Endothelial cell of umbilical vein (primary cell): ENCODE data around the gene IL16. TPM values are rescaled to one million over a fixed set of nuclear protein-coding genes. Genes with fewer than 3 reads are reported as not detected.

Experiments
- BruUV-seq: library from RNA; stranded (reverse); fragments of 400-500 nt; replicated peaks from 2 replicates; lab custom pipeline; 2021; lab: Mats Ljungman, UMichigan
- CTCF ChIA-PET: fragments of 300-600, 350-600 bp; sonication (Branson Sonifier 250); formaldehyde crosslinking; loops from one replicate; lab custom pipeline; 2021; ENCODE audit warnings: antibody characterized with exemption, inconsistent platforms; lab: Charles Lee
- POLR2A ChIA-PET: fragments of 300-600, 350-600 bp; sonication (Branson Sonifier 250); formaldehyde crosslinking; loops from one replicate; lab custom pipeline; 2021; ENCODE audit warnings: antibody characterized with exemption, inconsistent platforms; lab: Charles Lee
- DNase-seq: peaks from one replicate; pipeline ENCODE4 v3.0.0-alpha.2; 2011; ENCODE audit warnings: low read depth, low spot score
- FAIRE-seq: peaks from 2 replicates; lab custom pipeline; 2011; peaks lifted over from hg19 to GRCh38; lab: Jason Lieb, UNC
- H2AFZ ChIP-seq: 2 replicates; pipeline ENCODE4 v1.6.0; 2012; ENCODE audit warnings: low read depth, low read length, control low read depth, inconsistent platforms
- H3K27ac ChIP-seq: 2 replicates; pipeline ENCODE4 v1.5.1; 2011; ENCODE audit warnings: low read depth, mild to moderate bottlenecking, control low read depth, low read length, moderate library complexity; ENCODE audit not compliant: insufficient read depth
- H3K27me3 ChIP-seq, 2 experiments: 2 replicates each; pipeline versions ENCODE4 v1.6.0 to v1.6.1; 2011; ENCODE audit warnings: low read length in 2 of 2, mixed read lengths in 1 of 2; ENCODE audit not compliant: control insufficient read depth in 2 of 2, insufficient read depth in 2 of 2
- H3K36me3 ChIP-seq, 2 experiments: 2 replicates in 1 of 2; 3 replicates in 1 of 2; pipeline ENCODE4 v1.5.1; 2011; ENCODE audit warnings: low read length in 2 of 2, mild to moderate bottlenecking in 1 of 2, moderate library complexity in 1 of 2; ENCODE audit not compliant: control insufficient read depth in 2 of 2, insufficient read depth in 2 of 2; ENCODE audit errors: extremely low read depth in 1 of 2
- H3K4me1 ChIP-seq: 3 replicates; pipeline ENCODE4 v1.5.1; 2011; ENCODE audit warnings: mild to moderate bottlenecking, low read length; ENCODE audit not compliant: control insufficient read depth, insufficient read depth; ENCODE audit errors: extremely low read depth
- H3K4me2 ChIP-seq: 2 replicates; pipeline ENCODE4 v1.6.1; 2011; ENCODE audit warnings: low read length, control low read depth, mixed read lengths; ENCODE audit not compliant: insufficient read depth
- H3K4me3 ChIP-seq, 3 experiments: fragments of 200-600 bp in 1 of 3; sonication (generic), shearing (Covaris generic) in 1 of 3; replicated peaks in 1 of 3; 2 replicates each; pipeline ENCODE4 v1.5.1; 2011 to 2016; ENCODE audit warnings: control low read depth in 3 of 3, low read length in 3 of 3, mild to moderate bottlenecking in 2 of 3, inconsistent platforms in 1 of 3, low read depth in 1 of 3, moderate library complexity in 1 of 3; ENCODE audit not compliant: insufficient read depth in 1 of 3
- H3K79me2 ChIP-seq: 2 replicates; pipeline ENCODE4 v1.6.0; 2012; ENCODE audit warnings: low read length, inconsistent platforms; ENCODE audit not compliant: control insufficient read depth, insufficient read depth
- H3K9ac ChIP-seq: replicated peaks from 2 replicates; pipeline ENCODE3; 2011; ENCODE audit warnings: low read length, control low read depth; ENCODE audit not compliant: insufficient read depth; ENCODE audit errors: extremely low read depth
- H3K9me1 ChIP-seq: replicated peaks from 3 replicates; pipeline ENCODE4 v1.6.0; 2011; ENCODE audit warnings: mild to moderate bottlenecking, low read length; ENCODE audit not compliant: control insufficient read depth, insufficient read depth; ENCODE audit errors: extremely low read depth
- H3K9me3 ChIP-seq: replicated peaks from 2 replicates; pipeline ENCODE4 v1.5.1; 2012; ENCODE audit warnings: low read length, inconsistent platforms; ENCODE audit not compliant: control insufficient read depth, insufficient read depth
- H4K20me1 ChIP-seq: replicated peaks from 2 replicates; pipeline ENCODE3; 2011; ENCODE audit warnings: mild to moderate bottlenecking, low read length; ENCODE audit not compliant: control insufficient read depth, insufficient read depth; ENCODE audit errors: extremely low read depth
- EZH2 ChIP-seq: IDR thresholded peaks from 2 replicates; pipeline ENCODE4 v1.6.1; 2012; ENCODE audit warnings: borderline replicate concordance, low read depth, mild to moderate bottlenecking, moderate library complexity, low read length, inconsistent platforms; ENCODE audit not compliant: severe bottlenecking
- FOS ChIP-seq: IDR thresholded peaks from 2 replicates; pipeline ENCODE4 v1.6.1; 2011; ENCODE audit warnings: mild to moderate bottlenecking, low read length, moderate library complexity, borderline replicate concordance; ENCODE audit not compliant: insufficient read depth
- GATA2 ChIP-seq: IDR thresholded peaks from 2 replicates; pipeline ENCODE4 v1.7.0; 2011; ENCODE audit warnings: low read depth, mild to moderate bottlenecking, moderate library complexity, mixed read lengths, low read length; ENCODE audit not compliant: insufficient read length, insufficient read depth
- JUN ChIP-seq: IDR thresholded peaks from 2 replicates; pipeline ENCODE4 v1.6.1; 2011; ENCODE audit warnings: borderline replicate concordance, low read depth; ENCODE audit not compliant: insufficient read length, insufficient read depth
- MYC ChIP-seq: IDR thresholded peaks from one replicate; pipeline ENCODE4 v1.6.1; 2011; ENCODE audit warnings: mild to moderate bottlenecking, low read depth, low read length
- POLR2A ChIP-seq: IDR thresholded peaks from 2 replicates; pipeline ENCODE4 v1.6.1; 2012; ENCODE audit warnings: low read depth, mild to moderate bottlenecking, control low read depth, low read length
- POLR2AphosphoS5 ChIP-seq: IDR thresholded peaks from 2 replicates; pipeline ENCODE4 v1.6.1; 2012; ENCODE audit warnings: low read depth, mild to moderate bottlenecking, control low read depth, low read length, moderate library complexity; ENCODE audit not compliant: insufficient read depth
- dilution Hi-C: fragments of 300-500 bp; cut with MboI; formaldehyde crosslinking; loops from one replicate; pipeline ENCODE4 v1.15.0; 2019; ENCODE audit warnings: low sequenced_read_pairs; ENCODE audit not compliant: extremely low pct_ligation_motif_present
- intact Hi-C: fragments of 100-400 bp; cut with micrococcal nuclease; formaldehyde crosslinking; loops from one replicate; pipeline ENCODE4 v1.10.0; 2022
- polyA plus RNA-seq, 4 experiments: library from polyadenylated mRNA; depleted of rRNA in 3 of 4; stranded (reverse) in 3 of 4; unstranded in 1 of 4; fragments of >200 nt; gene quantifications; 2 replicates each; pipeline versions ENCODE4 v1.2.1 to v1.2.3, GENCODE V29; 2011 to 2012; ENCODE audit warnings: missing spikeins in 1 of 4
- total RNA-seq: library from RNA; stranded (reverse); gene quantifications from 2 replicates; pipeline ENCODE4 v1.2.3, GENCODE V29; 2021
- TF ChIP-seq, protein P1 (sequence below), 2 donors: IDR thresholded peaks; 1 replicate in 1 of 2; 2 replicates in 1 of 2; pipeline ENCODE4 v1.5.1; 2011; ENCODE audit warnings: low read length in 2 of 2, mild to moderate bottlenecking in 2 of 2, moderate library complexity in 2 of 2, control low read depth in 1 of 2, inconsistent platforms in 1 of 2, low read depth in 1 of 2; ENCODE audit not compliant: insufficient read depth in 1 of 2; ENCODE audit errors: extremely low read depth in 1 of 2
- TF ChIP-seq, protein P2 (sequence below): IDR thresholded peaks from 2 replicates; pipeline ENCODE4 v1.6.1; 2011; ENCODE audit not compliant: insufficient read depth, insufficient read length

IL16 gene
- total and polyA plus RNA-seq, 2 donors (not counting 3 experiments of a cell fraction or from before 2014, with no cell fraction given) = 0.29 to 2.1 TPM

DNA sequence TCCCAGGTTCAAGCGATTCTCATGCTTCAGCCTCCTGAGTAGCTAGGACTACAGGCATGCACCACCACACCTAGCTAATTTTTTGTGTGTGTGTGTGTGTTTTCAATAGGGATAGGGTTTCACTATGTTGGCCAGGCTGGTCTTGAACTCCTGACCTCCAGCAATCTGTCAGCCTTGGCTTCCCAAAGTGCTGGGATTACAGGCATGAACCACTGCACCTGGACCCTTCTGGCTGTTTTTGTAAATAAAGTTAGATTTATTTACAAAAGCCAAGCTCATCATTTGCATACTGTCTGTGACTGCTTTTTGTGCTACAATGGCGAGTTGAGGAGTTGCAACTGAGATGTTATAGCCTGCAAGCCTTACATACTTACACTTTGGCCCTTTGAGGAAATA, 28.6 kb upstream of the IL16 start:
- CTCF ChIA-PET = interaction anchor here (1.4 to 3.0 kb wide), 3 partner anchors 10 to 98 kb away, joined by 3 to 15 read pairs (median 10); no protein-coding TSS in a partner anchor
- peaks cover 0 to 7% of the 10 kb centered on the region in 2 experiments for H3K27me3 ChIP-seq
- dilution Hi-C loops (no loop called here), intact Hi-C loops (no loop called here)
- TF ChIP-seq JUN (no peak), MYC (no peak), FOS (no peak), POLR2A (no peak), GATA2 (no peak), EZH2 (no peak), POLR2AphosphoS5 (no peak)
- TF ChIP-seq, protein P1, sequence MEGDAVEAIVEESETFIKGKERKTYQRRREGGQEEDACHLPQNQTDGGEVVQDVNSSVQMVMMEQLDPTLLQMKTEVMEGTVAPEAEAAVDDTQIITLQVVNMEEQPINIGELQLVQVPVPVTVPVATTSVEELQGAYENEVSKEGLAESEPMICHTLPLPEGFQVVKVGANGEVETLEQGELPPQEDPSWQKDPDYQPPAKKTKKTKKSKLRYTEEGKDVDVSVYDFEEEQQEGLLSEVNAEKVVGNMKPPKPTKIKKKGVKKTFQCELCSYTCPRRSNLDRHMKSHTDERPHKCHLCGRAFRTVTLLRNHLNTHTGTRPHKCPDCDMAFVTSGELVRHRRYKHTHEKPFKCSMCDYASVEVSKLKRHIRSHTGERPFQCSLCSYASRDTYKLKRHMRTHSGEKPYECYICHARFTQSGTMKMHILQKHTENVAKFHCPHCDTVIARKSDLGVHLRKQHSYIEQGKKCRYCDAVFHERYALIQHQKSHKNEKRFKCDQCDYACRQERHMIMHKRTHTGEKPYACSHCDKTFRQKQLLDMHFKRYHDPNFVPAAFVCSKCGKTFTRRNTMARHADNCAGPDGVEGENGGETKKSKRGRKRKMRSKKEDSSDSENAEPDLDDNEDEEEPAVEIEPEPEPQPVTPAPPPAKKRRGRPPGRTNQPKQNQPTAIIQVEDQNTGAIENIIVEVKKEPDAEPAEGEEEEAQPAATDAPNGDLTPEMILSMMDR (IDR thresholded peaks at IDR 0.05; ENCODE audit: extremely low read depth in 1 of 2, insufficient read depth in 1 of 2, low read depth in 1 of 2, low read length in 2 of 2) = no peak
- TF ChIP-seq, protein P2, sequence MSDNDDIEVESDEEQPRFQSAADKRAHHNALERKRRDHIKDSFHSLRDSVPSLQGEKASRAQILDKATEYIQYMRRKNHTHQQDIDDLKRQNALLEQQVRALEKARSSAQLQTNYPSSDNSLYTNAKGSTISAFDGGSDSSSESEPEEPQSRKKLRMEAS = no peak
- H3K36me3 ChIP-seq = no peaks in the 10 kb centered on the region
- H3K9me1 ChIP-seq = no peaks in the 10 kb centered on the region
- H3K79me2 ChIP-seq = no peaks in the 10 kb centered on the region
- H4K20me1 ChIP-seq = no peaks in the 10 kb centered on the region
- no peak overlapping the region for H3K4me3 ChIP-seq
- no peak overlapping the region for H3K4me2 ChIP-seq
- no peaks in the 10 kb centered on the region for H3K4me1 ChIP-seq
- no peak overlapping the region for H3K27ac ChIP-seq
- H3K9me3 ChIP-seq = no peaks in the 10 kb centered on the region
- FAIRE-seq (no peak), DNase-seq (no peak)
- H3K9ac ChIP-seq = no peak overlapping the region
- POLR2A ChIA-PET = no interaction called here
- no TSS peak for BruUV-seq
- no peak overlapping the region for H2AFZ ChIP-seq
